HEK293 (cell line): ENCODE measurements around the gene ENDOV.

Experiments used
- BCL11B ChIP-seq: fragments of 450-650 bp; formaldehyde crosslinking; IDR thresholded peaks from 2 replicates; pipeline ENCODE4 v1.5.1; 2016; ENCODE audit warnings: low read depth, missing biosample characterization, missing genetic modification characterization
- ELK4 ChIP-seq: IDR thresholded peaks from 2 replicates; pipeline ENCODE4 v1.6.1; 2011; ENCODE audit warnings: mild to moderate bottlenecking, low read depth, low read length, borderline replicate concordance
- KLF7 ChIP-seq: fragments of 450-650 bp; formaldehyde crosslinking; IDR thresholded peaks from 2 replicates; pipeline ENCODE4 v1.5.1; 2016; ENCODE audit warnings: missing biosample characterization, missing genetic modification characterization, borderline replicate concordance
- PBX3 ChIP-seq: sonication (generic); formaldehyde crosslinking; IDR thresholded peaks from 2 replicates; pipeline ENCODE4 v1.8.1; 2022; ENCODE audit warnings: mild to moderate bottlenecking, moderate library complexity, missing genetic modification reagents
- PRDM1 ChIP-seq: fragments of 450-650 bp; formaldehyde crosslinking; IDR thresholded peaks from 2 replicates; pipeline ENCODE4; 2016; ENCODE audit warnings: missing biosample characterization, missing genetic modification characterization
- PRDM2 ChIP-seq: fragments of 450-650 bp; formaldehyde crosslinking; IDR thresholded peaks from 2 replicates; pipeline ENCODE4 v1.5.1; 2016; ENCODE audit warnings: missing biosample characterization, missing genetic modification characterization, borderline replicate concordance
- PRDM4 ChIP-seq: fragments of 450-650 bp; formaldehyde crosslinking; IDR thresholded peaks from 2 replicates; pipeline ENCODE4 v1.5.1; 2017; ENCODE audit warnings: missing biosample characterization, missing genetic modification characterization
- ZBTB10 ChIP-seq: fragments of 450-650 bp; formaldehyde crosslinking; IDR thresholded peaks from 2 replicates; pipeline ENCODE4 v1.5.1; 2016; ENCODE audit warnings: missing biosample characterization, missing genetic modification characterization
- ZBTB21 ChIP-seq: fragments of 450-650 bp; formaldehyde crosslinking; IDR thresholded peaks from 2 replicates; pipeline ENCODE4 v1.5.1; 2017; ENCODE audit warnings: missing biosample characterization, missing genetic modification characterization
- ZFHX2 ChIP-seq: fragments of 450-650 bp; formaldehyde crosslinking; conservative IDR thresholded peaks from 2 replicates; pipeline ENCODE4 v1.5.1; 2016; ENCODE audit warnings: missing biosample characterization, missing genetic modification characterization
- ZFP41 ChIP-seq: fragments of 450-650 bp; formaldehyde crosslinking; IDR thresholded peaks from 2 replicates; pipeline ENCODE4 v1.5.1; 2016; ENCODE audit warnings: missing biosample characterization, missing genetic modification characterization, borderline replicate concordance
- ZNF140 ChIP-seq: fragments of 450-650 bp; formaldehyde crosslinking; IDR thresholded peaks from 2 replicates; pipeline ENCODE4 v1.5.1; 2016; ENCODE audit warnings: missing biosample characterization, missing genetic modification characterization
- ZNF175 ChIP-seq: fragments of 450-650 bp; formaldehyde crosslinking; IDR thresholded peaks from 2 replicates; pipeline ENCODE4 v1.5.1; 2016; ENCODE audit warnings: missing biosample characterization, missing genetic modification characterization
- ZNF223 ChIP-seq: fragments of 450-650 bp; formaldehyde crosslinking; IDR thresholded peaks from 2 replicates; pipeline ENCODE4 v1.5.1; 2016; ENCODE audit warnings: missing biosample characterization, missing genetic modification characterization
- ZNF350 ChIP-seq: fragments of 450-650 bp; formaldehyde crosslinking; IDR thresholded peaks from 2 replicates; pipeline ENCODE4 v1.5.0; 2017; ENCODE audit warnings: missing biosample characterization, mild to moderate bottlenecking, missing genetic modification characterization
- ZNF366 ChIP-seq: fragments of 450-650 bp; formaldehyde crosslinking; conservative IDR thresholded peaks from 2 replicates; pipeline ENCODE4 v1.5.1; 2016; ENCODE audit warnings: missing biosample characterization, missing genetic modification characterization
- ZNF394 ChIP-seq: fragments of 450-650 bp; formaldehyde crosslinking; IDR thresholded peaks from 2 replicates; pipeline ENCODE4 v1.5.1; 2016; ENCODE audit warnings: missing biosample characterization, missing genetic modification characterization, mild to moderate bottlenecking, moderate library complexity, borderline replicate concordance
- ZNF610 ChIP-seq: fragments of 450-650 bp; formaldehyde crosslinking; IDR thresholded peaks from 2 replicates; pipeline ENCODE4 v1.5.1; 2016; ENCODE audit warnings: missing biosample characterization, missing genetic modification characterization, borderline replicate concordance
- ZNF658 ChIP-seq: fragments of 450-650 bp; formaldehyde crosslinking; IDR thresholded peaks from 2 replicates; pipeline ENCODE4; 2016; ENCODE audit warnings: missing biosample characterization, missing genetic modification characterization
- ZNF707 ChIP-seq: fragments of 450-650 bp; formaldehyde crosslinking; IDR thresholded peaks from 2 replicates; pipeline ENCODE4 v1.5.1; 2016; ENCODE audit warnings: missing biosample characterization, missing genetic modification characterization
- ZSCAN18 ChIP-seq: fragments of 450-650 bp; formaldehyde crosslinking; IDR thresholded peaks from 2 replicates; pipeline ENCODE4 v1.5.1; 2016; ENCODE audit warnings: missing biosample characterization, missing genetic modification characterization

ENDOV gene

GRCh38 chr17:80453998-80454556 lies 39.1 kb downstream of the ENDOV start (continued):
- TF ChIP-seq ZNF223 (tag by site-specific recombination), result no peak
- no peak for TF ChIP-seq ZBTB21 (tag by site-specific recombination)
- TF ChIP-seq PRDM4, result no peak
- TF ChIP-seq ZNF350 (tag by site-specific recombination), result no peak
- no peak for TF ChIP-seq PRDM1 (tag by site-specific recombination)
- no peak for TF ChIP-seq ZNF394 (tag by site-specific recombination)
- no peak for TF ChIP-seq ELK4
- TF ChIP-seq ZNF140, result no peak
- no peak for TF ChIP-seq ZNF658 (tag by site-specific recombination)
- TF ChIP-seq ZFP41, result no peak
- no peak for TF ChIP-seq PRDM2
- TF ChIP-seq ZSCAN18 (tag by site-specific recombination), result 0 out of 2 replicates have a peak, but pooled peaks have one; percentile 15
- no peak for TF ChIP-seq PBX3 (CRISPR knock-in tag)
- TF ChIP-seq ZNF175, result no peak
- no peak for TF ChIP-seq ZFHX2 (tag by site-specific recombination)
- TF ChIP-seq ZNF707 (tag by site-specific recombination), result no peak
- no peak for TF ChIP-seq ZNF366 (tag by site-specific recombination)
- TF ChIP-seq BCL11B (tag by site-specific recombination), result 0 out of 2 replicates have a peak, but pooled peaks have one; percentile 59
- no peak for TF ChIP-seq KLF7 (tag by site-specific recombination)
- no peak for TF ChIP-seq ZNF610
- peak; percentile 52; the same call in 1 of the 2 replicates for TF ChIP-seq ZBTB10 (tag by site-specific recombination)
